ENCODE measurements around the gene SPATA31C1.

Gene SPATA31C1

DNA sequence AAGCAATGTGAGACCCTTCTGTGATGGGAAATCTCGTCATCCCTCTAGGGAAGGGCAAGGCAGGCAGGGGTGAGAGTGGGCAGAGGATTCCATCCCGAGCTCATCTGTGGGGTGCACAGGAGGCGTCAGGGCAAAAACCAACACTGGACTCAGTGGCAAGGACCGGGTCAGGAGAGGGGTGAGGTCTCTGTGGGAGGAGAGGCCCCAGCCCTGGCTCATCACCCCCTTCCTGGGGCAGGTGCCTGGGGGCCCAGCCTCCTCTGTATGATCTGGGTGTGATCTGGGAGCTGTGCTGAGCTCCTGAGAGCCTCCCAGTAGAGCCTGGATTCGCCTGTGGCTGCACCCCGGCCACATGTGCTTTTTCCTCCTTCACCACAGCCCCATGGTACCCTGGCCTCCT lies 34.5 kb upstream of the SPATA31C1 start:
- Histone ChIP-seq H3K4me3 (replicated peaks; ENCODE audit: insufficient read depth, low read length) (no peak overlapping the region), H3K27ac (replicated peaks) (no peak overlapping the region)
- TF ChIP-seq REST (IDR thresholded peaks at IDR 0.05; ENCODE audit: insufficient replicate concordance, low read depth): no peak
- TF ChIP-seq POLR2AphosphoS5 (IDR thresholded peaks at IDR 0.05; ENCODE audit: low read depth): no peak
- TF ChIP-seq SPI1 (IDR thresholded peaks at IDR 0.05; ENCODE audit: borderline replicate concordance, low read depth): no peak
- TF ChIP-seq, protein P1, sequence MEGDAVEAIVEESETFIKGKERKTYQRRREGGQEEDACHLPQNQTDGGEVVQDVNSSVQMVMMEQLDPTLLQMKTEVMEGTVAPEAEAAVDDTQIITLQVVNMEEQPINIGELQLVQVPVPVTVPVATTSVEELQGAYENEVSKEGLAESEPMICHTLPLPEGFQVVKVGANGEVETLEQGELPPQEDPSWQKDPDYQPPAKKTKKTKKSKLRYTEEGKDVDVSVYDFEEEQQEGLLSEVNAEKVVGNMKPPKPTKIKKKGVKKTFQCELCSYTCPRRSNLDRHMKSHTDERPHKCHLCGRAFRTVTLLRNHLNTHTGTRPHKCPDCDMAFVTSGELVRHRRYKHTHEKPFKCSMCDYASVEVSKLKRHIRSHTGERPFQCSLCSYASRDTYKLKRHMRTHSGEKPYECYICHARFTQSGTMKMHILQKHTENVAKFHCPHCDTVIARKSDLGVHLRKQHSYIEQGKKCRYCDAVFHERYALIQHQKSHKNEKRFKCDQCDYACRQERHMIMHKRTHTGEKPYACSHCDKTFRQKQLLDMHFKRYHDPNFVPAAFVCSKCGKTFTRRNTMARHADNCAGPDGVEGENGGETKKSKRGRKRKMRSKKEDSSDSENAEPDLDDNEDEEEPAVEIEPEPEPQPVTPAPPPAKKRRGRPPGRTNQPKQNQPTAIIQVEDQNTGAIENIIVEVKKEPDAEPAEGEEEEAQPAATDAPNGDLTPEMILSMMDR (IDR thresholded peaks at IDR 0.05; ENCODE audit: insufficient read depth, low read length): no peak
- no peak for TF ChIP-seq GABPA (IDR thresholded peaks at IDR 0.05; ENCODE audit: low read depth)

GRCh38 chr9:87883990-87884389 lies 33.8 kb upstream of the SPATA31C1 start:
- Histone ChIP-seq H3K27ac (replicated peaks) (no peak overlapping the region), H3K4me3 (replicated peaks; ENCODE audit: insufficient read depth, low read length) (no peak overlapping the region), H3K27me3 (ENCODE audit: insufficient read depth, poor library complexity, severe bottlenecking) (no peaks in the 10 kb centered on the region)
- TF ChIP-seq REST (IDR thresholded peaks at IDR 0.05; ENCODE audit: insufficient replicate concordance, low read depth) (no peak), POLR2AphosphoS5 (IDR thresholded peaks at IDR 0.05; ENCODE audit: low read depth) (no peak), GABPA (IDR thresholded peaks at IDR 0.05; ENCODE audit: low read depth) (no peak)
- DNase-seq (ENCODE audit: low read depth in 1 of 2, low spot score in 1 of 2): no peak

More for the DNA sequence above, 34.5 kb upstream of the SPATA31C1 start:
- no peak for DNase-seq (ENCODE audit: low read depth in 1 of 2, low spot score in 1 of 2)
- no peaks in the 10 kb centered on the region for H3K27me3 ChIP-seq (ENCODE audit: insufficient read depth, poor library complexity, severe bottlenecking)

DNA sequence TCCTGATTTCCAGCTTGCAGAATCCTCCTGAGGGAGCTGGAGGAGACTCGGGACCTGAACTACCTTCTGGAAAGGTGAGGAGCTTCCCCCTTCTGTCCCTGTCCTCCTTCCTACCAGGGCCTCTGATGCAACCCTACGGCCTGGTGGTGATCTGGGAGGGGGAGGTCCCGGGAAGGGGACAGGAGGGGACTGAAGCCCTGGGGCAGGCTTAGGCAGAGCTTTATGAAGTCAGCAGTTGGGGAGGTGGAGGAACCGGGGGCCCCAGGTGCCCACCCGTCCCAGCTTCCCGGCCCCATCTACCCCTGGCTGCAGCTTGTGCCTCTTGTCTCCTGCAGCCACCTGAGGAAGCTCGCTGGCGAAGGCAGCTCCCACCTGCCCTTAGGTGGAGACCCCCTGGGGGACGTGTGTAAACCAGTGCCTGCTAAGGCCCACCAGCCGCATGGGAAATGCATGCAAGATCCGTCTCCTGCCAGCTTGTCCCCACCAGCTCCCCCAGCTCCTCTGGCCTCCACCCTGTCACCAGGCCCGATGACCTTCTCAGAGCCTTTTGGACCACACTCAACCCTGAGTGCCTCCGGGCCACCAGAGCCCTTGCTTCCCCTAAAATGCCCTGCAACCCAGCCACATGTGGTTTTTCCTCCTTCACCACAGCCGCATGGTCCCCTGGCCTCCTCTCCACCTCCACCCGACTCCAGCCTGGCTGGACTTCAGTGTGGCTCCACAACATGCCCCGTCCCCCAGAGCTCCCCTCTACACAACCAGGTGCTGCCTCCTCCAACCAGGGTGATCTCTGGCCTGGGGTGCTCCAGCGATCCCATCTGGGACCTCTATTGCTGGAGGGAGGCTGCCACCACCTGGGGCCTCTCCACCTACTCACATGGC lies 32.9 kb upstream of the SPATA31C1 start:
- TF ChIP-seq SPI1 (IDR thresholded peaks at IDR 0.05; ENCODE audit: borderline replicate concordance, low read depth): no peak
- DNase-seq (ENCODE audit: low read depth in 1 of 2, low spot score in 1 of 2): no peak
- H3K27ac ChIP-seq (replicated peaks): no peak overlapping the region
- no peak overlapping the region for H3K4me3 ChIP-seq (replicated peaks; ENCODE audit: insufficient read depth, low read length)
- H3K27me3 ChIP-seq (ENCODE audit: insufficient read depth, poor library complexity, severe bottlenecking): no peaks in the 10 kb centered on the region

DNA sequence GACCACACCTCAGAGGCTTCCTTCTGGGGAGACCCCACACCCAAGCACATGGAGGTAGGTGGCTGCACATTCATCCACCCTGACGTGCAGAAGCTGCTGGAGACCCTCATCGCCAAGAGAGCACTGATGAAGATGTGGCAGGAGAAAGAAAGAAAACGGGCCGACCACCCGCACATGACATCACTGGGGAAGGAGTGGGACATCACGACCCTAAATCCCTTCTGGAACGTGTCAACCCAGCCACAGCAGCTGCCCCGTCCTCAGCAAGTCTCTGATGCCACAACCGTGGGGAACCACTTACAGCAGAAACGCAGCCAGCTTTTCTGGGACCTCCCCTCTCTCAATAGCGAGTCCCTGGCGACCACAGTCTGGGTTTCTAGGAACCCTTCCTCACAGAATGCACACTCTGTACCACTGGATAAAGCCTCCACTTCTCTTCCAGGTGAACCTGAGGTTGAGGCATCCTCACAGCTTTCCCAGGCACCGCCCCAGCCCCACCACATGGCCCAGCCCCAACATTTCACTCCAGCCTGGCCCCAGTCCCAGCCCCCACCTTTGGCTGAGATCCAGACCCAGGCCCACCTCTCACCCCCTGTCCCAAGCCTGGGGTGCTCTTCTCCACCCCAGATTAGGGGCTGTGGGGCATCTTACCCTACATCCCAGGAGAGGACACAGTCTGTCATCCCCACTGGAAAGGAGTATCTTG lies 32.1 kb upstream of the SPATA31C1 start:
- no peak for DNase-seq (ENCODE audit: low read depth in 1 of 2, low spot score in 1 of 2)
- no peak overlapping the region for H3K4me3 ChIP-seq (replicated peaks; ENCODE audit: insufficient read depth, low read length)
- no peak overlapping the region for H3K27ac ChIP-seq (replicated peaks)
- H3K27me3 ChIP-seq (ENCODE audit: insufficient read depth, poor library complexity, severe bottlenecking): no peaks in the 10 kb centered on the region
- TF ChIP-seq REST (IDR thresholded peaks at IDR 0.05; ENCODE audit: insufficient replicate concordance, low read depth) (no peak), SPI1 (IDR thresholded peaks at IDR 0.05; ENCODE audit: borderline replicate concordance, low read depth) (no peak), GABPA (IDR thresholded peaks at IDR 0.05; ENCODE audit: low read depth) (no peak), POLR2AphosphoS5 (IDR thresholded peaks at IDR 0.05; ENCODE audit: low read depth) (no peak)
- TF ChIP-seq, protein P1 (IDR thresholded peaks at IDR 0.05; ENCODE audit: insufficient read depth, low read length): no peak
